Measurements from ENCODE around the gene ABCD1. TPM values are rescaled to one million over a fixed set of nuclear protein-coding genes. Genes with fewer than 3 reads are reported as not detected.
A peak's percentile ranks its signal among the peaks of the same experiment; 100 is the strongest.
"Not testable (repeated sequence)": the region's sequence is repeated elsewhere in the genome, so short reads cannot be mapped to it uniquely, and the experiment has no call there.

Gene ABCD1
- total and polyA plus RNA-seq, 2 donors from 2014 or later, result 5.2 to 13.7 TPM

DNA sequence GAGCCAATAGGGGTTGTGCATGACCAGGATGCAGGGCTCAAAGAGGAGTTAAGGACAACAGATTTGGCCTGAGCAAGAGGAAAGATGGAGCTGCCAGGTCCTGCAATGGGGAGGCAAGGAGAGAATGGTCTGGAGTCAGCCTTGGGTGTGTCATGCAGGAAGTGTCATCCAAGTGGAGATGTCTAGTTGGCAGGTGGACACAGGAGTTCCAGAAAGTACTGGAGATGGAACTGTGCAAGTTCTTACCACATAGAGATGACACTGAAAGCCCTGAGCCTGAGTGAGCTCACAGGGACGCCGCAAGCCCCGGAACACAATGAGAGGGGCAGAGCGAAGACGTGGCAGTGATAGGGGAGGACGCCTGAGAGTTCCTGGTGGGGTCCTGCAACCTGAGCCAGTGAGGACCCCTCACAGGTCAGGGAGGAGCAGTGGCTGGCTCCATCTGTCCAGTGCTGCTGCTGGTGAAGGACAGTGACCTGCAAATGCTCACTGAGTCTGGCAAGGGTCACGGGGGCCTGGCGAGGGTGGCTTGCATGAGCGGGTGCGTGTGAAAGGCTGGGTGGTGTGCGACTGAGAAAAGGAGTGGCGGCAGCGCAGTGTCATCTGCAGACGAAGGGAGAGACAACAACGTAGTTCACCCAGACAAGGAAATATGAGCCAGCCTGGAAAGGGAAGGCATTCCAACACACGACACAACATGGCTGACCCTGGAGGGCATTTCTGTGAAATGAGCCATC, 27.5 kb upstream of the ABCD1 start:
- H3K4me1 ChIP-seq (ENCODE audit: control insufficient read depth in 2 of 3, insufficient read depth in 2 of 3, low read depth in 1 of 3, low read length in 3 of 3); H3K27me3 ChIP-seq (ENCODE audit: control insufficient read depth, insufficient read depth, low read length); H3K36me3 ChIP-seq (ENCODE audit: control insufficient read depth in 2 of 3, insufficient read depth in 3 of 3, low read length in 3 of 3); FAIRE-seq; H3K9ac ChIP-seq (ENCODE audit: low read length in 3 of 3); H3K27ac ChIP-seq (ENCODE audit: low read depth in 2 of 2, low read length in 2 of 2); H3K9me3 ChIP-seq (ENCODE audit: control insufficient read depth in 2 of 3, insufficient read depth in 1 of 3, low read length in 3 of 3); intact Hi-C loops (cut with DNase I); H3K4me3 ChIP-seq (ENCODE audit: low read length in 3 of 3): not testable (repeated sequence)
- DNase-seq, result peak in 1 of 5 donors; percentile 63

DNA sequence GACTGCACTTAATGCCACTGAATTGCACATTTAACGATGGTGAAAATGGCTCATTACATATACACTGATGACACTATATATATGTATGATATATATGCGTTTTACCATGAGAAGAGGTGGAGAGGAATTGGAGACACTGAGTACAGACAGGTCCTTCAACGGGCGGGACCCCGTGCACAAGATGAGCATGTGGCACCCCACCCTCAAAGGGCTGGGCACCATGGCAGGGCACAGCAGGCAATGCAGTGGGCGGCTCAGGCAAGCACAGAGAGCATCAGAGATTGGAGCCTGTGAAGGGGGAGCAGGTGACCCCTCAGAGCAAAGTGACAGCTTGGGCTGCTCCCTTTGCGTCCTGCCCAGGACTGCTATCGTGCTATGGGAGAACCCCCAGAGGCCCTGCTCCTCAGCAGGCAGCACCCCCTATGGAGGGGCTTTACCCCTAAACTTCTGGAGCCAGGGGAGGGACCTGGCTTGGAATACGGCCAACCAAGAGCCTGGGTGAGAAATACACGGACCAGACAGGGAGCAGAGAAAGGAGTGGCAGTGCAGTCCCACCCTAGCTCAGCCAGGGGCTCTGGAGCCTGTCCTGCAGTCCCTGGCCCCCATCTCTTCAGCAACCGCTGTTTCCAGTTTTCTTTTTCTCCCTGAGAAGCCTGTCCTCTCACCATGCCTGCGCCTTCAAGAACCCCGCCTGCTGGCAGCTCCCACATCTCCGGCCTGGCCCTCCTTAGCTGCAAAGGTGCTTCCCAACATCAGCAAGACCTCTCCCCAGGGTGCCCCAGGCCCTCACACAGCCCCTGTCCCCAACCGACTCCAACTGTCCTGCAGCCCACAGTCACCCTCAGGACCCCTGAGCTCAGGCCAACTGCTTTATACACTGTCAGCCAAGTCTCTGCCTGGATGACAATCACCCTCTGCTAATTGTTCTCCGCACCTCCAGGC, 26.5 kb upstream of the ABCD1 start:
- intact Hi-C loops (cut with DNase I), result no loop called here
- Histone ChIP-seq H3K27ac (ENCODE audit: low read depth in 2 of 2, low read length in 2 of 2) (no peak overlapping the region), H3K4me1 (ENCODE audit: control insufficient read depth in 2 of 3, insufficient read depth in 2 of 3, low read depth in 1 of 3, low read length in 3 of 3) (peaks cover 0 to 7% (median 0%) of the 10 kb centered on the region in 3 donors), H3K9me3 (ENCODE audit: control insufficient read depth in 2 of 3, insufficient read depth in 1 of 3, low read length in 3 of 3) (no peaks in the 10 kb centered on the region), H3K27me3 (ENCODE audit: control insufficient read depth, insufficient read depth, low read length) (no peaks in the 10 kb centered on the region), H3K4me3 (ENCODE audit: low read length in 3 of 3) (no peak overlapping the region), H3K9ac (ENCODE audit: low read length in 3 of 3) (no peak overlapping the region), H3K36me3 (ENCODE audit: control insufficient read depth in 2 of 3, insufficient read depth in 3 of 3, low read length in 3 of 3) (no peaks in the 10 kb centered on the region)
- FAIRE-seq (no peak), DNase-seq (peak in 1 of 5 donors; percentile 32)
- TF ChIP-seq, protein P1, sequence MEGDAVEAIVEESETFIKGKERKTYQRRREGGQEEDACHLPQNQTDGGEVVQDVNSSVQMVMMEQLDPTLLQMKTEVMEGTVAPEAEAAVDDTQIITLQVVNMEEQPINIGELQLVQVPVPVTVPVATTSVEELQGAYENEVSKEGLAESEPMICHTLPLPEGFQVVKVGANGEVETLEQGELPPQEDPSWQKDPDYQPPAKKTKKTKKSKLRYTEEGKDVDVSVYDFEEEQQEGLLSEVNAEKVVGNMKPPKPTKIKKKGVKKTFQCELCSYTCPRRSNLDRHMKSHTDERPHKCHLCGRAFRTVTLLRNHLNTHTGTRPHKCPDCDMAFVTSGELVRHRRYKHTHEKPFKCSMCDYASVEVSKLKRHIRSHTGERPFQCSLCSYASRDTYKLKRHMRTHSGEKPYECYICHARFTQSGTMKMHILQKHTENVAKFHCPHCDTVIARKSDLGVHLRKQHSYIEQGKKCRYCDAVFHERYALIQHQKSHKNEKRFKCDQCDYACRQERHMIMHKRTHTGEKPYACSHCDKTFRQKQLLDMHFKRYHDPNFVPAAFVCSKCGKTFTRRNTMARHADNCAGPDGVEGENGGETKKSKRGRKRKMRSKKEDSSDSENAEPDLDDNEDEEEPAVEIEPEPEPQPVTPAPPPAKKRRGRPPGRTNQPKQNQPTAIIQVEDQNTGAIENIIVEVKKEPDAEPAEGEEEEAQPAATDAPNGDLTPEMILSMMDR (IDR thresholded peaks at IDR 0.05; ENCODE audit: borderline replicate concordance, extremely low read depth, insufficient read depth), result no peak

DNA sequence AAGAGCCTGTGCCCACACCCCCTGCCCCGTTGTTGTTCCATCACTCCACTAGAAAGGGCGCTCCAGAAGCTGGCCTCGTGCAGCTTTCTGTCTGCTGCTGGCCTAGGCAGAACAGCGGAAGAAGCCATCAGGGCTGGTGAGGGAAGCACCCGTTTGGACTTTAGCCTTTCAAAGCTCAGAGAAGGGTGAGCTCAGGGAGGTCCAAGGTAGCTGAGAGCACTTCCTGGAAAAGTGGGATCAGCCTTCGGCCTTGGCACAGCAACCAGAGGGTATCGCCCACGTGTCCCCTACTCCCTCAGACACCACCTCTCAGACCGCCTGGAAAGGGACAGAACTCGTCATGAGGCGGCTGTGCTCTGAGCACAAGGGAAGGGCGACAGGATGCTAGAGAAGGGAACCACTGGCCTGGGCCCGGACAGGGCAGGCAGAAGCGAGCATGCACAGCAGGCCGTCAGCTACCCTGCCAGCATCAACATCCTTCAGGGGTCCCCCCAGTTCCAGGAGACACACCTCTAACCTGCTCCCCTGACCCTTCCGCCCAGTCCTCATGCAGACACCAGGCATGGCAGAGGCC, 25.4 kb upstream of the ABCD1 start:
- FAIRE-seq; H3K27me3 ChIP-seq (ENCODE audit: control insufficient read depth, insufficient read depth, low read length); H3K36me3 ChIP-seq (ENCODE audit: control insufficient read depth in 2 of 3, insufficient read depth in 3 of 3, low read length in 3 of 3); H3K9me3 ChIP-seq (ENCODE audit: control insufficient read depth in 2 of 3, insufficient read depth in 1 of 3, low read length in 3 of 3); intact Hi-C loops (cut with DNase I); H3K9ac ChIP-seq (ENCODE audit: low read length in 3 of 3); H3K4me3 ChIP-seq (ENCODE audit: low read length in 3 of 3); DNase-seq: not testable (repeated sequence)
- Histone ChIP-seq H3K27ac (ENCODE audit: low read depth in 2 of 2, low read length in 2 of 2) (peak overlapping the region in 1 of 2 donors; percentile 57), H3K4me1 (ENCODE audit: control insufficient read depth in 2 of 3, insufficient read depth in 2 of 3, low read depth in 1 of 3, low read length in 3 of 3) (peaks cover 0 to 11% (median 0%) of the 10 kb centered on the region in 3 donors)

DNA sequence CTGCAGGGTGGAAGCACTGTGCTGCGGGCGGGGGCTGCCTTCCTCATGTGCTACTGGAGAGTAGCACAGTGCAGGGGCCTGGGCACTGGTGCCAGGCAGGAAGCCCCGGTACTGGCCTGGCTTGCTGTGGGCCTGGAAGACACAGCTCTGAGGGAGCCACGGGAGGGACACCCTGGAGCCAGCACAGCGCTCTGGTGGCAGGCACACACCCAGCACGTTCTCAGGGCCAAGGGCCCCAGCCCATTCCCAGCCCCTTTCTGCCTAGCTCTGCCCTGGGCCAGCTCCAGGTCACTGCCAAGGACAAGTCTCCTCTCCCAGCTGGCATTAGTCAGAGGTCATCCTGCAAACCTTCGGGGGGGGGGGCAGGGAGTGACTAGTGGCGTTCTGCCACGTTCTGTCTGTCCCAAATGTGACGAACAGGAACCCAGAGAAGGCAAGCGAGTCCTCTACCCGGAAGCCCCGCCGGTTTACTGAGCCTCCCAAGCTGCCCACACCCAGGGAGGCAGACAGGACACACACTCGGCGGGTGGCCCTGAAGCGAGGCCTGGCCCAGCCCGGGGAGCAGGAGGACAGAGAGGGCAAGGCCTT, 24.8 kb upstream of the ABCD1 start:
- H3K4me3 ChIP-seq (ENCODE audit: low read length in 3 of 3); H3K9ac ChIP-seq (ENCODE audit: low read length in 3 of 3); H3K9me3 ChIP-seq (ENCODE audit: control insufficient read depth in 2 of 3, insufficient read depth in 1 of 3, low read length in 3 of 3); H3K27me3 ChIP-seq (ENCODE audit: control insufficient read depth, insufficient read depth, low read length); H3K36me3 ChIP-seq (ENCODE audit: control insufficient read depth in 2 of 3, insufficient read depth in 3 of 3, low read length in 3 of 3); intact Hi-C loops (cut with DNase I); FAIRE-seq: not testable (repeated sequence)
- peak in 1 of 5 donors; percentile 85 for DNase-seq
- Histone ChIP-seq H3K27ac (ENCODE audit: low read depth in 2 of 2, low read length in 2 of 2) (peak overlapping the region; percentile 60 to 71), H3K4me1 (ENCODE audit: control insufficient read depth in 2 of 3, insufficient read depth in 2 of 3, low read depth in 1 of 3, low read length in 3 of 3) (peaks cover 0 to 11% (median 0%) of the 10 kb centered on the region in 3 donors)
